GM12801 (cell line): ENCODE results near the gene GOLT1A.

ENCODE experiments used
- TF ChIP-seq, protein P1 (sequence below): IDR thresholded peaks from one replicate; pipeline ENCODE4 v1.5.1; 2011; ENCODE audit warnings: control low read depth; ENCODE audit not compliant: insufficient read length; ENCODE audit errors: extremely low read depth

Gene GOLT1A

DNA sequence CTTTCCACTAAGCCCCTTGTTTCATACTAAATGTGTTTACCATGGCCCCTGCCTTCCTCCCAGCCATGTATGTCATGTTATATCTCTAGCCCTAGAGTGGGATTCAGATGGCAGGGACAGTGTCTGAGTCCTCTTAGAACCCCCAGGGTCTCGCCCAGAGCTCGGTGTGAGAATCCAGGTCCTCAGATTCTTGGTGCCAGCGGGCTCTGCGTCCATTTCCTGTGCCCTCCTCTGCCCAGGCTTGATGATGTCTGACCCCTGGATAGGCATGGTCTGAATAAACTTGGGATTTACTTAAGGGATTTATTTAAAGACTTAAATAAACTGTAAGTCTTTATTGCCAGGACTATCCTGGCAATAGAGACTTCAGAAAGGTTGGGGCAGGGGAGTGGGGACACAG, 11.3 kb downstream of the GOLT1A start:
- TF ChIP-seq, protein P1, sequence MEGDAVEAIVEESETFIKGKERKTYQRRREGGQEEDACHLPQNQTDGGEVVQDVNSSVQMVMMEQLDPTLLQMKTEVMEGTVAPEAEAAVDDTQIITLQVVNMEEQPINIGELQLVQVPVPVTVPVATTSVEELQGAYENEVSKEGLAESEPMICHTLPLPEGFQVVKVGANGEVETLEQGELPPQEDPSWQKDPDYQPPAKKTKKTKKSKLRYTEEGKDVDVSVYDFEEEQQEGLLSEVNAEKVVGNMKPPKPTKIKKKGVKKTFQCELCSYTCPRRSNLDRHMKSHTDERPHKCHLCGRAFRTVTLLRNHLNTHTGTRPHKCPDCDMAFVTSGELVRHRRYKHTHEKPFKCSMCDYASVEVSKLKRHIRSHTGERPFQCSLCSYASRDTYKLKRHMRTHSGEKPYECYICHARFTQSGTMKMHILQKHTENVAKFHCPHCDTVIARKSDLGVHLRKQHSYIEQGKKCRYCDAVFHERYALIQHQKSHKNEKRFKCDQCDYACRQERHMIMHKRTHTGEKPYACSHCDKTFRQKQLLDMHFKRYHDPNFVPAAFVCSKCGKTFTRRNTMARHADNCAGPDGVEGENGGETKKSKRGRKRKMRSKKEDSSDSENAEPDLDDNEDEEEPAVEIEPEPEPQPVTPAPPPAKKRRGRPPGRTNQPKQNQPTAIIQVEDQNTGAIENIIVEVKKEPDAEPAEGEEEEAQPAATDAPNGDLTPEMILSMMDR: no peak

DNA sequence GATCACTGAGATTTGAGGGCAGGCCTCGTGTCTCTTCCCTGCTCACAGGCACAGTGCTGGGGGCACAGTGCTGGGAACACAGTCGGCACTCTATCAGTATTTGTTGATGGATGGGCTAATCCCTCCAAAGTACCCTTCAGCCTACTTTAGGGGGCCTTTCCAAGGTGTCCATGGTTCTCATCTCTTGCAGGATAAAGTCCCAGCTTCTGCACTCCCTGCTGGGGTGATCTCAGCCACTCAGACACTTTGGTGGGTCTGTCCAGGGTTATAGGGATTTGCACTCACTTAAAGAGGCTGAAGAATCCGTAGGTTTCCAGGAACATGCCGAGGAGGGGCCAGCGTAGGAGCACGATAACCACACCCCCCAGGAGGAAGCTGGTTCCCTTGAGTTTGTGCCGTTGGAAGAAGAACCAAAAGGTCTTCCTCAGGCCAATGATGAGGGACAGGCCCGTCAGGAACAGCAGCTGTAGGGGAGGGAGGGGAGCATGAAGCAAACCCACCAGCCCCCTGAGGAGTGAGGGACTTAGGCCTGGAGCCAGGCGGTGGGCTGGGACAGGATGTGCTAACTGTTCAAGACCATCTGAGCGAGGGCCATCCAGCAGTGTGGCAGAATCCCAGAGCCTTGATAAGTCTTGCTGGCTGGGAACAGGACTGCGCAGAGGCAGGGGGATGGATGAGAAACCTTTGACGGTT, 12.3 kb downstream of the GOLT1A start:
- TF ChIP-seq, protein P1: no peak

DNA sequence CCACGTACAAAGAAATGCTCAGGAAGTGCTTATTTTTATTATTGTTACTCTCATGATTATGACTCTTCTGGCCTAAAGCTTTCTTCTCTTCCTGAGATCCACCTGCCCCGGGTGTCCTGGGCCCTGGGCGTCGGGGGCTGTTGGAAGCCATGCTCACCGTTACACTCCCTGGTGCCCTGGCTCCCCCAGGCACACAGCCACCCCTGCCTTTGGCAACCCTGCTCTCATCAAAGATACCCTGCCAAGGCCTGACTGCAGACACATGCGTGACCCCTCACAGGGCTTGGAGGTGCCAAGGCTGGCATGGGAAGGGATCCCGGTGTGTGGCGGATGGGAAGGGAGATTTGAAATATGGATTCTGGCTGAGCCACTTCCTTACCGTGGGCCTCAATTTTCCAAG, 14.2 kb downstream of the GOLT1A start:
- TF ChIP-seq, protein P1: no peak

DNA sequence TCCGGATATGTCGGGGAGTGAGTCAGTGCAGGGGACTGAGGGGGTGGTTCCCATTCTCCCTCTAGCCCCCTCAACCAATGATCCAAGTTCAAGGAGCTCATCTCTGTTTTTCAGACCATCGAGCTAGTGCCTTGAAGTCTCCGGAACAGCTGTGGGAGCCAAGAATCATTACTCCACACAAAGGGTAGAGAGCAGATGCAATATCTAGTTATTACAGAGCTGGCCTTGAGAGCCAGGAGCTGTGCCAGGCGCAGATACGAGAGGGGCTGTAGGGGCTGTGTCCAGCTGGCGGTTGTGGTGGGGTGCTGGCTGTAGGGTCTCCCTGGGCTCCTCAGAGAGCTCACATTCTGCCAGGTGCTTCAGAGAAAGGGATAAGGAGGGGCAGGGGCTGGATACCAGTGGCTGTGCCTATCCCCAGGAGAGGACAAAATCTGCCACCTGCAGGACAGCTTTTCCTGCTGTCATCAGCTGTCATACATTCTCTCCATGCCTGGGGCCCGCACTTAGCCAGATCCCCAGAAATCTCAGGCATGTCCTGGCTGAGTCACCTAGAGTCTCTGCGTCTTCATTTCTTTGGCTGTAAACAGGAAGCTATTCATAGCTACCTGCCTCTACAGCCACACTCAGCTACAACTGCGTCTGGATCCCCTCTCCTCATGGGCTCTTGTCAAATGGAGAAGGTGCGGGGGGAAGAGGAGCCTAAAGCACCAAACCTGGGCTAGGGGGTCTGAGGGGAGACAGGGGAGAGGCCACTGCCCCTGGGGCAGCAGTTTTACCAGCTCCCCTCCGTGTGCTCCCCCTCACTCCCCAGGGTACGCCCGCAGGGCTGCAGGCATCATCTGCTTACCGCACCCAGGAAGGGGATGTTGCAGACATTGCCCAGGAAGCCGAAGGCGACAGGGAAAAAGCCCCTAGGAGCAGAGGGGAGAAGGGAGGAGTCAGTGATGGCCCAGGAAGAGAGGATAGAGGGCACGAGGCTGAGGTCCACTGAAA, 15.1 kb downstream of the GOLT1A start:
- TF ChIP-seq, protein P1: no peak

DNA sequence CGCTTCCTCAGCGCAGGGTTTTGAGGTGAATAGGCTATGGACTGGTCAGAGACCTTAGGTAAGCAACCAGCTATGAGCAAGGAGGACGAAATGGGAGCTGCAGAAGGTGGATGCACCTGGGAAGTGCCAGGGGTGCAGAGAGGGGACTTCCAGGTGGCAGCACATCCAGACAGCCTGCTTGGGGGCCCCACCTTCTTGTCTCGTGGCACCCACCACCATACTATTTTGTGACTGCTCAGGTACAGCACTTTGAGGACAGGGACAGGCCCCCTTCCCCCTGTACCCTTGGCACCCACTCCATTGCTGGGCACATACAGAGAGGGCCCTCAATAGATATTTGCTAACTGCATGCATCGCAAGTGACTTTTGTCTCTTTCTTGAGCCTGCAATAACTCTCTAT, 16.7 kb downstream of the GOLT1A start:
- TF ChIP-seq, protein P1: no peak

DNA sequence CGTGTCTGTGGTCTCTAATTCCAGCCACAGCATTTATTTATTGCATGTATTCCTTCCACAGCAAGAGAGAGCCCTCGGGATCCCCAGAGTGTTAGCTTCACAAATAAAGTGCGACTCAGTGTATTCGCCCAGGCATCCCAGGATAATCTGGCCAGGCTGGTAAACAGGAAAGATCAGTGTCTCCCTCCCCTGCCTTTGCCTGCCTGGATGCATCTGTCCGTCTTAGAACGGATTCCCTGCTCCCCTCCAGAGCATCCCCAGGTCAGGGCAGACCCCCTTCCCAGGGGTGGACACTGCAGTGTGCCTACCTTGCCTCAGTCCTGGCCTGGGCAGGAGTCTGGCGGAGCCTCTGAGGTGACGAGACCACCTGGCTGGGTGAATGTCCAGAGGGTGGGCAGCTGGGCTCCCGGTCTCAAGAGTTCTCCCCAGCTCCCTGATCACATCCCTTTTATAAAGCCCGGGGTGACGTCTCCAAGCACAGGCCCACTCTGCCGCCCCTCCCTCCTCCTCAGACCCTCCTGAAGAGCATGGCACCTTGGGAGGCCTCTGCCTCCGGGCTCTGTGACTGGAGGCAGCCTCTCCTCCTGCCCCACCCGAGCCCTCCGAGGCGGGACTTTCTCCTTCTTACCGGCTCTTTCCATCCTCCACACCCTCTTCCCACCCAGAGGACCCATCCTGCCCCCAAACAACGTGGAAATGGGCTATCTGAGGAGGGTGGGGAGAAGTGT, 17.6 kb downstream of the GOLT1A start, which contains the start of gene KISS1:
TSS of gene KISS1 (minus strand) at position 424 of the 728 bp plus-strand sequence. CDS start 3,615 bp downstream, outside the sequence.
- TF ChIP-seq, protein P1: no peak

DNA sequence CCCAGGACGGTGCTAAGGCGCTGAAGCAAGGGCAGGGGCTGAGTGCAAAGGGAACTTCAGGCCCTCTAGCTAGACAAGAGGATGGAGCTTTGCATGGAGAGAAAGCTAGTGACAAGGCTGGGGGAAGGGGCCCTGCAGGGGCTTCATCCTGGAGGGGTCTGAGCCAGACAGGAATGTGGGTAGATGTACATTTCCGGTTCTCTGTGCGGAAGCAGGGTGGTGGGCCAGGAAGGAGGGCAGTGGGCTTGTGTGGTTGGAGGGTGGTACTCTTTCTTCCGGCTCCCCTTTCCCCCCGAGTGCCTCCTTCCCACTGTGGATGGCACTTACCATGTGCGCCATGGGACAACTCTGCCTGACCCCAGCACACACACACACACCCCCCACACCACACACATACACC, 19.0 kb downstream of the GOLT1A start:
- TF ChIP-seq, protein P1: no peak
